Vagina (tissue), 2 donors: ENCODE data around the gene NIF3L1. TPM values are rescaled to one million over a fixed set of nuclear protein-coding genes. Genes with fewer than 3 reads are reported as not detected.

ENCODE experiments used
- DNase-seq, 2 donors: peaks; one replicate each; pipeline ENCODE4 v3.0.0-alpha.2; 2017; ENCODE audit errors: extremely low spot score in 2 of 2
- H3K27ac ChIP-seq: fragments of 200-600 bp; sonication (generic); one replicate; pipeline ENCODE4 v1.5.1; 2019
- H3K27me3 ChIP-seq: fragments of 200-600 bp; sonication (generic); one replicate; pipeline ENCODE4 v1.5.1; 2019
- H3K36me3 ChIP-seq, 2 donors: fragments of 200-600 bp; sonication (generic); one replicate each; pipeline ENCODE4 v1.5.1; 2017 to 2019
- H3K4me1 ChIP-seq: fragments of 200-600 bp; sonication (generic); one replicate; pipeline ENCODE4 v1.5.1; 2019
- H3K4me3 ChIP-seq, 2 donors: fragments of 200-600 bp; sonication (generic); 1 replicate in 1 of 2; 2 replicates in 1 of 2; pipeline ENCODE4 v1.5.1; 2016 to 2019
- H3K9me3 ChIP-seq: fragments of 200-600 bp; sonication (generic); one replicate; pipeline ENCODE4 v1.5.1; 2019
- CTCF ChIP-seq, 3 experiments: fragments of 450-650 bp in 2 of 3; fragments of 200-600 bp in 1 of 3; sonication (generic) in 1 of 3; IDR thresholded peaks; one replicate each; pipeline ENCODE4 v1.5.1; 2017 to 2019; ENCODE audit warnings: antibody characterized with exemption in 3 of 3, mild to moderate bottlenecking in 2 of 3, moderate library complexity in 2 of 3
- POLR2A ChIP-seq, 2 donors: fragments of 450-650 bp; IDR thresholded peaks; one replicate each; pipeline ENCODE4 v1.6.1; 2017; ENCODE audit warnings: antibody characterized with exemption in 2 of 2, mild to moderate bottlenecking in 2 of 2, moderate library complexity in 2 of 2
- POLR2AphosphoS5 ChIP-seq, 2 donors: sonication (generic); formaldehyde crosslinking; IDR thresholded peaks; one replicate each; pipeline ENCODE4 v1.9.0; 2017; ENCODE audit warnings: antibody characterized with exemption in 2 of 2, mild to moderate bottlenecking in 2 of 2, low read depth in 1 of 2; ENCODE audit not compliant: insufficient read depth in 1 of 2
- intact Hi-C: fragments of 100-400 bp; cut with DNase I; formaldehyde crosslinking; loops from one replicate; pipeline ENCODE4 v1.15.1; 2023
- total RNA-seq: library from RNA; depleted of rRNA; stranded (reverse); fragments of >200 nt; gene quantifications from one replicate; pipeline ENCODE4 v1.2.3, GENCODE V29; 2016

Gene NIF3L1
- total RNA-seq, 1 donor from 2014 or later, result 18.7 TPM

GRCh38 chr2:200847269-200847668 is 41.9 kb upstream of the NIF3L1 start:
- no peak overlapping the region for H3K27ac ChIP-seq
- TF ChIP-seq POLR2AphosphoS5 (IDR thresholded peaks at IDR 0.05; ENCODE audit: insufficient read depth in 1 of 2, low read depth in 1 of 2) (no peak), POLR2A (IDR thresholded peaks at IDR 0.05) (no peak), CTCF (IDR thresholded peaks at IDR 0.05) (no peak)
- no peaks in the 10 kb centered on the region for H3K4me1 ChIP-seq
- H3K27me3 ChIP-seq, result no peaks in the 10 kb centered on the region
- no peaks in the 10 kb centered on the region for H3K9me3 ChIP-seq
- DNase-seq, result no peak
- no peak overlapping the region for H3K4me3 ChIP-seq
- intact Hi-C loops, result no loop called here
- peaks cover 0 to 18% of the 10 kb centered on the region in 2 donors for H3K36me3 ChIP-seq

GRCh38 chr2:200847939-200848338 is 41.2 kb upstream of the NIF3L1 start:
- no peaks in the 10 kb centered on the region for H3K4me1 ChIP-seq
- TF ChIP-seq POLR2AphosphoS5 (IDR thresholded peaks at IDR 0.05; ENCODE audit: insufficient read depth in 1 of 2, low read depth in 1 of 2) (no peak), CTCF (IDR thresholded peaks at IDR 0.05) (no peak), POLR2A (IDR thresholded peaks at IDR 0.05) (no peak)
- no peaks in the 10 kb centered on the region for H3K9me3 ChIP-seq
- intact Hi-C loops, result no loop called here
- peaks cover 3 to 25% of the 10 kb centered on the region in 2 donors for H3K36me3 ChIP-seq
- H3K27ac ChIP-seq, result no peak overlapping the region
- H3K4me3 ChIP-seq, result no peak overlapping the region
- no peak for DNase-seq
- H3K27me3 ChIP-seq, result no peaks in the 10 kb centered on the region

- intact Hi-C loops, result no loop called here
- TF ChIP-seq POLR2A (IDR thresholded peaks at IDR 0.05) (no peak), CTCF (IDR thresholded peaks at IDR 0.05) (no peak), POLR2AphosphoS5 (IDR thresholded peaks at IDR 0.05; ENCODE audit: insufficient read depth in 1 of 2, low read depth in 1 of 2) (no peak)
- DNase-seq, result no peak
- peaks cover 3 to 52% of the 10 kb centered on the region in 2 donors for H3K36me3 ChIP-seq
- H3K27me3 ChIP-seq, result no peaks in the 10 kb centered on the region
- no peaks in the 10 kb centered on the region for H3K9me3 ChIP-seq
- H3K4me1 ChIP-seq, result no peaks in the 10 kb centered on the region
- no peak overlapping the region for H3K27ac ChIP-seq
- no peak overlapping the region for H3K4me3 ChIP-seq
Observed at GRCh38 chr2:200850512-200851256, 38.5 kb upstream of the NIF3L1 start.

DNA sequence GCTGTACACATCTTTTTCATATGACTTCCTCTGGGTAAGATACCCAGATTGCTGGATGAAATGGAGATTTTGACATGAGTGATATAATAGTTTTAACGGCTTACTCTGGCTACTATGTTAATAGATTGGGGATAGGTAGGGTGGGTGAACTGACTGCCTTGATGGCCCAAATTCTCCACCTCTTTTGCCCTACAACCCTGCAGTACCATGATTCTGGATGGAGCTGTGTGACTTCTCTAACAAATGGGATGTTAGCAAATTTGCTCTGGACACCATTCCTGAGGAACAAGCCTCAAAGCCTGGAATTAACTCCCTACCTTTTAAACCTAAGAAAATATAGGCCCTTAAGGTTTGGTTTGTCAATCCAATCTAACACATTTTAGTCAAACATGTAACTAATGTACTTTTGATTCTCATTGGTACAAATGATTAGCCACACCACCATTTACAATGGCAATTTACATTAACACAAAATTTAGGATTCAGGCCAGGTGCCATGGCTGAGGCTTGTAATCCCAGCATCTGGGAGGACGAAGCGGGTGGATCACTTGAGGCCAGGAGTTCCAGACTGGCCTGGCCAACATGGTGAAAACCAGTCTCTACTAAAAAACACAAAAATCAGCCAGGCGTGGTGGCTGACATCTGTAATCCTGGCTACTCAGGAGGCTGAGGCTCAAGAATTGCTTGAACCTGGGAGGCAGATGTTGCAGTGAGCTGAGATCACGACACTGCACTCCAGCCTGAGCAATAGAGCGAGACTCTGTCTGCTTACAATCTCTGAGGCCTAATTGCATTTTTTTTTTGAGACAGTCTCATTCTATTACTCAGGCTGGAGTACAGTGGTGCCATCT is 37.5 kb upstream of the NIF3L1 start:
- no peak for DNase-seq
- TF ChIP-seq CTCF (IDR thresholded peaks at IDR 0.05) (no peak), POLR2A (IDR thresholded peaks at IDR 0.05) (no peak), POLR2AphosphoS5 (IDR thresholded peaks at IDR 0.05; ENCODE audit: insufficient read depth in 1 of 2, low read depth in 1 of 2) (no peak)
- peaks cover 3 to 61% of the 10 kb centered on the region in 2 donors for H3K36me3 ChIP-seq
- intact Hi-C loops, result no loop called here
- no peak overlapping the region for H3K4me3 ChIP-seq
- H3K27ac ChIP-seq, result no peak overlapping the region
- no peaks in the 10 kb centered on the region for H3K4me1 ChIP-seq
- no peaks in the 10 kb centered on the region for H3K9me3 ChIP-seq
- no peaks in the 10 kb centered on the region for H3K27me3 ChIP-seq
